CD4-positive, CD25-positive, alpha-beta regulatory T cell (primary cell): ENCODE measurements around the gene STK32C. TPM values are rescaled to one million over a fixed set of nuclear protein-coding genes. Genes with fewer than 3 reads are reported as not detected.
"Not testable (repeated sequence)": the region's sequence is repeated elsewhere in the genome, so short reads cannot be mapped to it uniquely, and the experiment has no call there.

Experiments used
- ATAC-seq, 2 donors: fragments of 150-1000 bp; cut with Tn5 transposase; one replicate each; pipeline ENCODE4 v1.10.0; 2021; ENCODE audit warnings: low read depth in 2 of 2, moderate number of reproducible peaks in 2 of 2, moderate library complexity in 1 of 2
- DNase-seq, 3 donors: peaks; one replicate each; pipeline versions ENCODE4 v3.0.0 to v3.0.0-alpha.2; 2012 to 2022; ENCODE audit warnings: mixed read lengths in 1 of 3
- H3K27ac ChIP-seq: one replicate; pipeline ENCODE4 v1.7.0; 2013; ENCODE audit warnings: mild to moderate bottlenecking, low read length; ENCODE audit not compliant: insufficient read depth, poor library complexity, severe bottlenecking
- H3K27me3 ChIP-seq: one replicate; pipeline ENCODE4 v1.7.0; 2013; ENCODE audit warnings: low read length; ENCODE audit not compliant: control insufficient read depth, insufficient read depth
- H3K36me3 ChIP-seq: one replicate; pipeline ENCODE4 v1.7.0; 2013; ENCODE audit warnings: mild to moderate bottlenecking, low read length, moderate library complexity; ENCODE audit not compliant: control insufficient read depth, insufficient read depth
- H3K4me1 ChIP-seq: 2 replicates; pipeline ENCODE4 v1.7.0; 2013; ENCODE audit warnings: mild to moderate bottlenecking, low read length; ENCODE audit not compliant: insufficient read depth, control insufficient read depth, poor library complexity, severe bottlenecking
- H3K4me3 ChIP-seq: one replicate; pipeline ENCODE4 v1.7.0; 2013; ENCODE audit warnings: low read depth, mild to moderate bottlenecking, low read length, moderate library complexity
- H3K9me3 ChIP-seq, 2 experiments: 1 replicate in 1 of 2; 2 replicates in 1 of 2; pipeline ENCODE4 v1.7.0; 2013; ENCODE audit warnings: low read length in 2 of 2, mild to moderate bottlenecking in 1 of 2, moderate library complexity in 1 of 2; ENCODE audit not compliant: control insufficient read depth in 2 of 2
- H3K27ac Mint-ChIP-seq, 3 donors: one replicate each; pipeline ENCODE4 v1.8.0; 2020 to 2022; ENCODE audit warnings: mild to moderate bottlenecking in 3 of 3, mixed read lengths in 3 of 3, moderate library complexity in 2 of 3
- H3K27me3 Mint-ChIP-seq: one replicate; pipeline ENCODE4 v1.8.0; 2022; ENCODE audit warnings: mild to moderate bottlenecking, mixed read lengths
- H3K36me3 Mint-ChIP-seq: one replicate; pipeline ENCODE4 v1.8.0; 2020; ENCODE audit warnings: mixed read lengths
- H3K4me1 Mint-ChIP-seq, 4 donors: one replicate each; pipeline ENCODE4 v1.8.0; 2020 to 2022; ENCODE audit warnings: mixed read lengths in 4 of 4, mild to moderate bottlenecking in 1 of 4
- H3K4me3 Mint-ChIP-seq, 4 donors: one replicate each; pipeline ENCODE4 v1.8.0; 2020 to 2022; ENCODE audit warnings: mild to moderate bottlenecking in 4 of 4, mixed read lengths in 4 of 4, moderate library complexity in 3 of 4
- H3K9me3 Mint-ChIP-seq, 7 donors: one replicate each; pipeline ENCODE4 v1.8.0; 2020 to 2022; ENCODE audit warnings: mixed read lengths in 7 of 7, mild to moderate bottlenecking in 3 of 7, moderate library complexity in 2 of 7
- polyA plus RNA-seq, 4 donors: library from polyadenylated mRNA; unstranded; fragments of 300-500 nt; fragmentation: Illumina TruSeq; gene quantifications; one replicate each; pipeline ENCODE4 v1.2.3, GENCODE V29; 2021
- total RNA-seq: library from RNA; stranded (reverse); gene quantifications from one replicate; pipeline ENCODE4 v1.2.3, GENCODE V29; 2022

STK32C gene
- total and polyA plus RNA-seq, 5 donors from 2014 or later, result 3.5 to 7.0 (median 6.6) TPM

DNA sequence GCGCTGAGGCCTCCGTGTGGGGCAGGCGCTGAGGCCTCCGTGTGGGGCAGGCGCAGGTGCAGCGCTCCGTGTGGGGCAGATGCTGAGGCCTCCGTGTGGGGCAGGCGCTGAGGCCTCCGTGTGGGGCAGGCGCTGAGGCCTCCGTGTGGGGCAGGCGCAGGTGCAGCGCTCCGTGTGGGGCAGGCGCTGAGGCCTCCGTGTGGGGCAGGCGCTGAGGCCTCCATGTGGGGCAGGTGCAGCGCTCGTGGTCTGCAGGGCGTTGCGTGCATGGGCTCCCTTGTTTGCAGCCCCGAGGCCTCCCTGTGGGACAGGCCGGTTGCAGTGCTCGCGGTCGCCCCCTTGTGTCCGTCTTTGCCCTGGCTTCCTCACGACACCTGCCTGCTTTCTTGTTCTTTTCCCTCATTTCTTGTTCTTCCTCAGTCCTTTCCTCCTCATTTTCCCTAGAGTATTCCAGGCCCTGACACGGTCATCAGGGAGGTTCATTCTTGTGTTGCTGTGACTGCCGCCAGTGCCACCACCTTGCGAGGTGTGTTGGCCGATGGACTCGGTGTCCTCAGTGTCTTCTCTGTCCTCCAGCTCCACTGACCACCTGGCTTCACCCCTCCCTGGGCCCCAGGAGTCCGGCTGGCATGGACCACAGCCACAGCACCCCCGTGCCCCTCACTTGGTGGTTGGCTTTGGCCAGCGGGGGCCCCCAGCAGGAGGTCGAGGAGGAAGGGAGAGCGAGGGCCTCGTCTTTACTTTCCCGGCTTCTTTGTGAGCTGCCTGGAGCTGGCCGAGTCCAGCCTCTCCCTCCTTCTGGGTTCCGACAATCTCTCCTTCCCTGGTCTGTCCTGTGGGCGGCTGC lies 44.9 kb upstream of the STK32C start:
- H3K27ac ChIP-seq, H3K27me3 Mint-ChIP-seq, H3K27me3 ChIP-seq, H3K9me3 ChIP-seq, H3K9me3 Mint-ChIP-seq, H3K36me3 ChIP-seq, H3K4me1 Mint-ChIP-seq, H3K36me3 Mint-ChIP-seq, H3K4me1 ChIP-seq, H3K4me3 ChIP-seq: not testable (repeated sequence)
- Mint-ChIP-seq H3K4me3 (peak overlapping the region in 1 of 4 donors; percentile 61), H3K27ac (peak overlapping the region in 1 of 3 donors; percentile 42)
- peak; percentile 60 to 69 for ATAC-seq
- DNase-seq, result peak; percentile 49 to 66 (median 63)

- H3K4me3 ChIP-seq, result no peak overlapping the region
- H3K27me3 ChIP-seq, result no peaks in the 10 kb centered on the region
- H3K27me3 Mint-ChIP-seq, result peaks cover 4% of the 10 kb centered on the region
- H3K4me3 Mint-ChIP-seq, result no peak overlapping the region
- ATAC-seq, result no peak
- H3K27ac ChIP-seq, result no peak overlapping the region
- no peaks in the 10 kb centered on the region for H3K36me3 ChIP-seq
- peaks cover 0 to 1% (median 0%) of the 10 kb centered on the region in 7 donors for H3K9me3 Mint-ChIP-seq
- no peak for DNase-seq
- no peaks in the 10 kb centered on the region for H3K4me1 ChIP-seq
- H3K9me3 ChIP-seq, result no peaks in the 10 kb centered on the region
- no peak overlapping the region for H3K27ac Mint-ChIP-seq
- H3K4me1 Mint-ChIP-seq, result peaks cover 0 to 2% (median 0%) of the 10 kb centered on the region in 4 donors
- peaks cover 7% of the 10 kb centered on the region for H3K36me3 Mint-ChIP-seq
Measured at GRCh38 chr10:132351611-132352010, 43.9 kb upstream of the STK32C start.

GRCh38 chr10:132350946-132351345 lies 43.2 kb upstream of the STK32C start:
- Mint-ChIP-seq H3K27ac (no peak overlapping the region), H3K4me1 (peaks cover 0 to 2% (median 0%) of the 10 kb centered on the region in 4 donors), H3K27me3 (peaks cover 4% of the 10 kb centered on the region), H3K9me3 (peaks cover 0 to 1% (median 0%) of the 10 kb centered on the region in 7 donors), H3K4me3 (no peak overlapping the region), H3K36me3 (peaks cover 7% of the 10 kb centered on the region)
- no peak overlapping the region for H3K4me3 ChIP-seq
- ATAC-seq (no peak), DNase-seq (no peak)
- no peaks in the 10 kb centered on the region for H3K9me3 ChIP-seq
- H3K36me3 ChIP-seq, result no peaks in the 10 kb centered on the region
- H3K27ac ChIP-seq, result no peak overlapping the region
- H3K4me1 ChIP-seq, result no peaks in the 10 kb centered on the region
- no peaks in the 10 kb centered on the region for H3K27me3 ChIP-seq

DNA sequence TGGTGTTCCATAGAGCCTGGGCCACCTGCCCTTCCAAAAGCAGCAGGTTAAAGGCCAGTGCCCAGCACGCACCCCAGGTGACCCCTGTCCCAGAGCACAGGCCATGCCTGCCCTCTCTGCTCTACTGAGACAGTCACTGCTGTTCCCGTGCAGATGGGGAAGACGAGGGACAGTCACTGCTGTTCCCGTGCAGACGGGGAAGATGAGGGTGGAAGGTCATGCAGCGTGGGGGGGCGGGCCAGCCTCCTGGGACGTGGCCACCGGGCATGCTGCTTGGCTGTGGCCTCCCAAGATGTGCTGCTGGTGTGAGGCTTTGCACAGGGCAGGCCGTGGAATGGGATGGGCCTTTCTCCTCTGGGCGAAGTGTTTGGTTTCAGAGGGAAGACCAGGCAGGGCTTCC lies 42.6 kb upstream of the STK32C start:
- no peaks in the 10 kb centered on the region for H3K9me3 ChIP-seq
- peaks cover 0 to 2% (median 0%) of the 10 kb centered on the region in 4 donors for H3K4me1 Mint-ChIP-seq
- DNase-seq (no peak), ATAC-seq (no peak)
- H3K36me3 Mint-ChIP-seq, result peaks cover 8% of the 10 kb centered on the region
- H3K27ac ChIP-seq, result no peak overlapping the region
- no peak overlapping the region for H3K4me3 ChIP-seq
- no peak overlapping the region for H3K4me3 Mint-ChIP-seq
- peaks cover 4% of the 10 kb centered on the region for H3K27me3 Mint-ChIP-seq
- H3K9me3 Mint-ChIP-seq, result peaks cover 0 to 1% (median 0%) of the 10 kb centered on the region in 7 donors
- no peaks in the 10 kb centered on the region for H3K27me3 ChIP-seq
- H3K4me1 ChIP-seq, result no peaks in the 10 kb centered on the region
- H3K27ac Mint-ChIP-seq, result no peak overlapping the region
- H3K36me3 ChIP-seq, result no peaks in the 10 kb centered on the region

DNA sequence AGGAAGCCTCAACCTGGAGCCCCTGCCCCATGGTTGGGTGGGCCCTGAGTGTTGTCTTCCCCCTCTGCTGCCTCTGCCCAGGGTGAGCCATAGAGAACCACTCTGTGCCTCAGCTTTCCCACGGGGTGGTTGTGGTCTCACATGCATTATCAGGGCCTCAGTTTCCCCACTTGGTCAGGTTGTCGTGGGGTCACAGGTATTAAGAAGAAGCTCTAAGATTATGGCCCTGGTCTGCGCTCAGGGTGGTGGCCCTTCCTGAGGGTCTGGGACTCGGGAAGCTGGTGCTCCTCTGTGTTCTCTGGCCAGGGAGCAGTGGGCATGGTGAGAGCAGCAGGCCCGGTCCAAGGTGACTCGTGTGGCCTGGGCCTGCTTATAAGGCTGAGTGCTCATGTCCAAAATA lies 42.0 kb upstream of the STK32C start:
- Histone ChIP-seq H3K4me3 (no peak overlapping the region), H3K9me3 (no peaks in the 10 kb centered on the region), H3K4me1 (no peaks in the 10 kb centered on the region), H3K36me3 (no peaks in the 10 kb centered on the region), H3K27me3 (no peaks in the 10 kb centered on the region), H3K27ac (no peak overlapping the region)
- peaks cover 0 to under 1% (median 0%) of the 10 kb centered on the region in 7 donors for H3K9me3 Mint-ChIP-seq
- H3K27me3 Mint-ChIP-seq, result peaks cover 4% of the 10 kb centered on the region
- no peak overlapping the region for H3K4me3 Mint-ChIP-seq
- DNase-seq, result no peak
- peaks cover 0 to 2% (median 0%) of the 10 kb centered on the region in 4 donors for H3K4me1 Mint-ChIP-seq
- no peak for ATAC-seq
- peaks cover 15% of the 10 kb centered on the region for H3K36me3 Mint-ChIP-seq
- no peak overlapping the region for H3K27ac Mint-ChIP-seq

DNA sequence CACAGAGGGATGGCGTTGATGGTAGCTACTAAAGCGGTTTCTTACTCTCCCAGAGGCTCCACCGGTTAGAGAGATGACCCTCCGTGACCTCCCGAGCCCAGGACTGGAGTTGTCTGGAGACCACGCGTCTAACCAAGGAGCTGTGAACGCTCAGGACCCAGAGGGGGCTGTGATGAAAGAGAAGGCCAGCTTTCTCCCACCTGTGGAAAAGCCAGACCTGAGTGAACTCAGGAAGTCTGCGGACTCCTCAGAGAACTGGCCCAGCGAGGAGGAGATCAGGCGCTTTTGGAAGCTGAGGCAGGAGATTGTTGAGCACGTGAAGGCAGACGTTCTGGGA lies 40.1 kb upstream of the STK32C start:
- Histone ChIP-seq H3K27ac (no peak overlapping the region), H3K27me3 (no peaks in the 10 kb centered on the region), H3K9me3 (no peaks in the 10 kb centered on the region), H3K36me3 (peaks cover 2% of the 10 kb centered on the region), H3K4me1 (no peaks in the 10 kb centered on the region), H3K4me3 (no peak overlapping the region)
- ATAC-seq (no peak), DNase-seq (no peak)
- no peak overlapping the region for H3K27ac Mint-ChIP-seq
- no peak overlapping the region for H3K4me3 Mint-ChIP-seq
- H3K4me1 Mint-ChIP-seq, result no peaks in the 10 kb centered on the region
- H3K36me3 Mint-ChIP-seq, result peaks cover 24% of the 10 kb centered on the region
- H3K27me3 Mint-ChIP-seq, result peaks cover 4% of the 10 kb centered on the region
- no peaks in the 10 kb centered on the region for H3K9me3 Mint-ChIP-seq

GRCh38 chr10:132347211-132347930 lies 39.6 kb upstream of the STK32C start:
- Mint-ChIP-seq H3K9me3 (peaks cover 0 to 2% (median 0%) of the 10 kb centered on the region in 7 donors), H3K27me3 (no peaks in the 10 kb centered on the region), H3K27ac (peak overlapping the region in 1 of 3 donors; percentile 82), H3K4me3 (no peak overlapping the region), H3K4me1 (no peaks in the 10 kb centered on the region), H3K36me3 (peaks cover 29% of the 10 kb centered on the region)
- no peak for DNase-seq
- no peak for ATAC-seq
- H3K4me3 ChIP-seq, result no peak overlapping the region
- H3K4me1 ChIP-seq, result no peaks in the 10 kb centered on the region
- no peak overlapping the region for H3K27ac ChIP-seq
- H3K27me3 ChIP-seq, result no peaks in the 10 kb centered on the region
- no peaks in the 10 kb centered on the region for H3K9me3 ChIP-seq
- peaks cover 2% of the 10 kb centered on the region for H3K36me3 ChIP-seq
